GM12878 (cell line): ENCODE data around the gene URB1. TPM values are rescaled to one million over a fixed set of nuclear protein-coding genes. Genes with fewer than 3 reads are reported as not detected.

Experiments used
- ATAC-seq: fragments of 200-7000 bp; cut with Tn5 transposase; 3 replicates; pipeline ENCODE4 v1.9.1; 2020; ENCODE audit warnings: mild to moderate bottlenecking, moderate library complexity
- BruUV-seq: library from RNA; stranded (reverse); fragments of 400-500 nt; replicated peaks from 2 replicates; lab custom pipeline; 2021; lab: Mats Ljungman, UMichigan
- CTCF ChIA-PET: fragments of 300-600 bp; sonication (Branson Sonifier 250); formaldehyde crosslinking; extraction: SDS; loops from one replicate; lab custom pipeline; 2021; ENCODE audit warnings: inconsistent platforms; lab: Yijun Ruan, JAX
- POLR2A ChIA-PET: fragments of 350-600 bp; formaldehyde crosslinking; extraction: SDS; loops from one replicate; lab custom pipeline; 2021; ENCODE audit warnings: inconsistent platforms; lab: Charles Lee
- RAD21 ChIA-PET: fragments of 300-600 bp; sonication (Branson Sonifier 250); formaldehyde crosslinking; loops from one replicate; lab custom pipeline; 2023; ENCODE audit warnings: antibody characterized with exemption; ENCODE audit not compliant: unreplicated experiment; lab: Charles Lee
- SMC1A ChIA-PET: fragments of 300-600 bp; sonication (Branson Sonifier 250); formaldehyde crosslinking; loops from one replicate; lab custom pipeline; 2023; ENCODE audit not compliant: unreplicated experiment, uncharacterized antibody; lab: Charles Lee
- DNase-seq: peaks from one replicate; pipeline ENCODE4 v3.0.0-alpha.2; 2011; ENCODE audit warnings: low read depth, low spot score
- FAIRE-seq: peaks from 3 replicates; lab custom pipeline; 2011; peaks lifted over from hg19 to GRCh38; lab: Jason Lieb, UNC
- H2AFZ ChIP-seq: 2 replicates; pipeline ENCODE4 v1.6.0; 2011; ENCODE audit warnings: low read depth, low read length, control low read depth; ENCODE audit not compliant: control insufficient read depth
- H3K27ac ChIP-seq: 2 replicates; pipeline ENCODE4 v1.5.1; 2011; ENCODE audit warnings: control low read depth; ENCODE audit not compliant: control insufficient read depth, insufficient read depth
- H3K27me3 ChIP-seq, 2 experiments: replicated peaks in 1 of 2; 2 replicates each; pipeline versions ENCODE4 v1.6.0 to v1.6.1; 2011; ENCODE audit warnings: low read length in 1 of 2; ENCODE audit not compliant: control insufficient read depth in 2 of 2, insufficient read depth in 2 of 2
- H3K36me3 ChIP-seq, 2 experiments: 2 replicates each; pipeline ENCODE4 v1.5.1; 2011; ENCODE audit warnings: low read length in 1 of 2; ENCODE audit not compliant: control insufficient read depth in 2 of 2, insufficient read depth in 2 of 2
- H3K4me1 ChIP-seq: 2 replicates; pipeline ENCODE4 v1.6.1; 2011; ENCODE audit warnings: mild to moderate bottlenecking, low read length, moderate library complexity, mixed read lengths; ENCODE audit not compliant: control insufficient read depth, insufficient read depth
- H3K4me2 ChIP-seq: 2 replicates; pipeline ENCODE4 v1.6.0; 2011; ENCODE audit warnings: control low read depth; ENCODE audit not compliant: control insufficient read depth, insufficient read depth
- H3K4me3 ChIP-seq: fragments of 200-600 bp; sonication (generic); 2 replicates; pipeline ENCODE4 v1.5.1; 2016
- H3K79me2 ChIP-seq: 2 replicates; pipeline ENCODE4 v1.6.0; 2011; ENCODE audit warnings: low read length; ENCODE audit not compliant: control insufficient read depth, insufficient read depth
- H3K9ac ChIP-seq: 2 replicates; pipeline ENCODE4 v1.8.0; 2011; ENCODE audit warnings: low read length, control low read depth, mixed read lengths; ENCODE audit not compliant: control insufficient read depth, insufficient read depth
- H3K9me3 ChIP-seq: replicated peaks from 3 replicates; pipeline ENCODE4 v1.5.1; 2011; ENCODE audit warnings: mild to moderate bottlenecking, low read length; ENCODE audit not compliant: control insufficient read depth, insufficient read depth
- H4K20me1 ChIP-seq: 2 replicates; pipeline ENCODE4 v1.6.0; 2011; ENCODE audit not compliant: control insufficient read depth, insufficient read depth
- BCL11A ChIP-seq: IDR thresholded peaks from 2 replicates; pipeline ENCODE4 v1.6.1; 2011; ENCODE audit warnings: low read depth, low read length
- BCLAF1 ChIP-seq: fragments of 450-650 bp; IDR thresholded peaks from 2 replicates; pipeline ENCODE4 v1.6.1; 2017; ENCODE audit warnings: antibody characterized with exemption, mild to moderate bottlenecking, moderate library complexity
- MEF2A ChIP-seq: IDR thresholded peaks from 2 replicates; pipeline ENCODE4 v1.6.1; 2011; ENCODE audit warnings: low read depth, mild to moderate bottlenecking, low read length, moderate library complexity; ENCODE audit not compliant: insufficient read depth
- WGBS: methylation state at CpG from one replicate; pipeline ENCODE4 v1.1.6; 2016; ENCODE audit warnings: low lambda C conversion rate; ENCODE audit not compliant: insufficient replicate concordance, insufficient coverage; ENCODE audit errors: missing lambda C conversion rate; 5-methylcytosine and 5-hydroxymethylcytosine counted together
- in situ Hi-C: fragments of 300-500 bp; cut with MboI; formaldehyde crosslinking; loops from 9 replicates; pipeline ENCODE4 v1.14.3; 2018; ENCODE audit warnings: mixed read lengths
- intact Hi-C: fragments of 100-400 bp; cut with micrococcal nuclease; formaldehyde crosslinking; loops from one replicate; pipeline ENCODE4 v1.14.2; 2022; ENCODE audit not compliant: unreplicated experiment
- polyA plus RNA-seq, 11 experiments: library from polyadenylated mRNA; depleted of rRNA in 4 of 11; unstranded in 6 of 11; stranded (reverse) in 5 of 11; fragments of >200 nt; fragmentation: Nextera tagmentation in 4 of 11; fragmentation: Illumina TruSeq in 1 of 11; extraction: Ambion mirVana in 4 of 11; extraction: Trizol in 1 of 11; gene quantifications; 1 replicate in 1 of 11; 2 replicates in 10 of 11; pipeline versions ENCODE4 v1.2.1 to v1.2.3, GENCODE V29; 2011 to 2016; ENCODE audit warnings: inconsistent platforms in 2 of 11, missing spikeins in 2 of 11, low read depth in 1 of 11
- total RNA-seq, 4 experiments: library from RNA; depleted of rRNA in 3 of 4; stranded (reverse); fragments of >200 nt in 3 of 4; fragmentation: Illumina TruSeq in 1 of 4; extraction: Trizol in 1 of 4; gene quantifications; 2 replicates each; pipeline versions ENCODE4 v1.2.1 to v1.2.3, GENCODE V29; 2013 to 2021

Gene URB1
- total and polyA plus RNA-seq, 10 of the 15 experiments (the other 5 are each of a cell fraction or from before 2014, with no cell fraction given): 0.56 to 23.2 (median 8.9) TPM

DNA sequence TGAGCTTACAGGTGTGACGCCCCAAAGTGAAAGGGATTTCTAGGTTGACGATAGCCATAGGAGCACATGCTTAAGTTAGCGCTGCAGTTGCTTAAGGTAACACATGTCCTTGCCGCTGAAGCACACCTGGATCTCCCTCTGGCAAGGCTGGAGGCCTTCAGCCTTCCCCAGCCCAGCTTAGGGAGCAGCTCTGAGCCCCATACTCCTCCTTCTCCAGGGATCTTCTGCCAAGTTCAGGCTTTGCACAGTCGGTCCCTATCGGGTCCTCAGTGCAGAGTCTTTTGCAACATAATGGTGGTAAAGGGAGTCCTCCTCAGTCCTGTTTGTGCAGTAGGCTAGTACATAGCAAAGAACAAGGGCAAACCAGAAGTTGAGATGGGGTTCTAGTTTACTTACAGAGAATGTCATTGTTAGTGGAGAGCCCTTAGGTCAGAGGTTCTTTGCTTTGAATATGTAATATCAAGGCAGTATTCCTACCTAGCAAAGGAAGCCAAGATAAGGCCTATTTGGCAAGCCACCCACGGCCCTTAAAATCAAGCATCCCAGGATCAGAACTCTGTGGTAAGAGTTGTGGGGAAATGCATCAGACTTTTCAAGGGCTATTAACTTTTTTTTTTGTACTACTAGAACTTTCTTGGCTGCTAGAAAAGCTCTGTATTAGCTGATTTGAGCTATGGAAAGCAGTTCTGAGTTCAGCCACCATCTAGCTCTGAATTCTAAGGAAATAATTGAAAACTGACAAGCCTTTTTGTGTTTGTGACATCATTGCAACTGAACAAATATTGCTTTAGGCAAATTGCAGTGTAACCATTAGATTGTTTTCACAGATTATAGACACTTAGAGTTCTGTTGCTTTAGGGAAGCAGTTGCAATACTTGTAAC, 21.1 kb upstream of the URB1 start:
- no TSS peak for BruUV-seq
- Histone ChIP-seq H2AFZ (no peak overlapping the region), H3K27me3 (peaks cover 3 to 5% of the 10 kb centered on the region in 2 experiments; a peak in 2 of 4 replicates), H3K4me2 (no peak overlapping the region), H3K4me3 (no peak overlapping the region), H3K79me2 (no peaks in the 10 kb centered on the region), H4K20me1 (no peaks in the 10 kb centered on the region), H3K4me1 (no peaks in the 10 kb centered on the region), H3K9ac (no peak overlapping the region), H3K36me3 (no peaks in the 10 kb centered on the region), H3K27ac (no peak overlapping the region), H3K9me3 (no peaks in the 10 kb centered on the region)
- intact Hi-C loops (no loop called here), in situ Hi-C loops (no loop called here)
- ChIA-PET RAD21 (no interaction called here), CTCF (no interaction called here), POLR2A (no interaction called here), SMC1A (no interaction called here)
- FAIRE-seq (no peak), DNase-seq (no peak), ATAC-seq (no peak)
- 76% methylated on average over 7 of the region's 7 CpGs for WGBS
- no peak for TF ChIP-seq MEF2A
- TF ChIP-seq BCL11A: no peak
- no peak for TF ChIP-seq BCLAF1
